GM19328 (cell line): ENCODE data around the gene ZNF267.
"Not testable (repeated sequence)": the region's sequence is repeated elsewhere in the genome, so short reads cannot be mapped to it uniquely, and the experiment has no call there.

ENCODE experiments used
- ATAC-seq: cut with Tn5 transposase; IDR thresholded peaks from one replicate; pipeline ENCODE4 v1.9.1; 2021; ENCODE audit warnings: mild to moderate bottlenecking, moderate library complexity; ENCODE audit not compliant: unreplicated experiment

ZNF267 gene

GRCh38 chr16:31873556-31874365, at the start of gene ZNF267:
Gene ZNF267 (plus strand): TSS chr16:31873807. CDS start chr16:31873967, 160 bp downstream.
- peak; percentile 42 for ATAC-seq

GRCh38 chr16:31833047-31833446, 40.6 kb upstream of the ZNF267 start:
- ATAC-seq: no peak

GRCh38 chr16:31836396-31836795, 37.2 kb upstream of the ZNF267 start:
- ATAC-seq: not testable (repeated sequence)

GRCh38 chr16:31842864-31843263, 30.7 kb upstream of the ZNF267 start:
- ATAC-seq: no peak

DNA sequence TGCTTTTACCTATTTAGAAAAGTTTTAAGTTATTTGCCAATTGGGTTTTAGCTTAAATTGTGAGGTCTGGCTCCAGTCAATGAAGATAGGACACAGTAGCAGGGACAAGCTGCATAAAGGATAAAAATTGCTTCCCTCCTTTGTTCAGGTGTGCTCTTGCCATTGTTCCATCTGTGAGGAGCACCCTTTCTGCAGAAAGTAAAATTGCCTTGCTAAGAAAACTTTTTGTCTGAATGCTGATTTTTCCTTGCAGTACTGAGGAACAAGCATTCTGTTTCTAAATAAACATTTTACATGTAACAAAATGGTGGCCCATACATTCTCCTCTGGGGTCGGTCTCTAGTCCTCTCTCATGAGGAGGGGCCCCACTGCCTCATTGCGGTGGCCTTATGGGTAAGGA, 25.0 kb upstream of the ZNF267 start:
- ATAC-seq: not testable (repeated sequence)

- no peak for ATAC-seq
These were observed 20.3 kb upstream of the ZNF267 start for GRCh38 chr16:31853291-31853690.

GRCh38 chr16:31860508-31860907, 13.1 kb upstream of the ZNF267 start:
- no peak for ATAC-seq

- no peak for ATAC-seq
These were observed 12.2 kb upstream of the ZNF267 start for GRCh38 chr16:31861455-31861854.

GRCh38 chr16:31862761-31863160, 10.8 kb upstream of the ZNF267 start:
- ATAC-seq: no peak

DNA sequence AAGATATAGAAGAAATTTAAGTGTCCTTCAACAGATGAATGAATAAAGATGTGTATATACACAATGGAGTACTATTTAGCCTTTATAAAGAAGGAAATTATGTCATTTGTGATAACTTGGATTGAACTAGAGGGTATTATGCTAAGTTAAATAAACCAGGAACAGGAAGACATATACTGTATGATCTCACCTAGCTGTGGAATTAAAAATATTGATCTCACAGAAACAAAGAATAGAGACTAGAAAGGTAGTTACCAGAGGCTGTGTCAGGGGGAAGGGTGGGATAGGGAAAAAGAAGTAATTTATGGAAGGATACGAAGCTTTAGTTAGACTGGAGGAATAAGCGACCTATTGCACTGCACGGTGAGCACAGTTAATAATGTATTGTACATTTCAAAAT, 5.4 kb upstream of the ZNF267 start:
- ATAC-seq: no peak

DNA sequence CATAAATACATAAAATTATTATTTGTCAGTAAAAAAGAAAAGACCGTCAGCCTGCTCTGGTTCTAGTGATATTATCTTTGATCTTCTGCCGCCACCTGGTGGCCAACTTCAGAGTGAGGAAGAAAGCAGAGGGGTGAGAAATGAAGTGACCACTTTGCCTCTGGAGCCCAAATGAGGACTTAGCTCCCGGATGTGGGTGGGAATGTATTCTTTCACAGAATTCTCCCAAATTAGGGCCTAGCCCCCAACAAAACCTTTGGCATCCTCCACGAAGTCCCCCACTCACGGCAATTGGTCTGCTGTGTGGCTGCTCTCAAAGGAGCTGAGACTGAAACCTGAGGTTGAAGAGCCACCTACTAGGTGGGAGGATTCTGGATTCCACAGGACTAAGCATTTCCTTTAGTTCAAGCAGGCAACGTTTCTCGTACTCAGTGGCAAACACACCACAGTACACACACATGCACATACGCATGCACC, 4.9 kb upstream of the ZNF267 start:
- peak; percentile 41 for ATAC-seq

- ATAC-seq: peak; percentile 38
These were observed 4.0 kb upstream of the ZNF267 start for GRCh38 chr16:31869511-31870201.

DNA sequence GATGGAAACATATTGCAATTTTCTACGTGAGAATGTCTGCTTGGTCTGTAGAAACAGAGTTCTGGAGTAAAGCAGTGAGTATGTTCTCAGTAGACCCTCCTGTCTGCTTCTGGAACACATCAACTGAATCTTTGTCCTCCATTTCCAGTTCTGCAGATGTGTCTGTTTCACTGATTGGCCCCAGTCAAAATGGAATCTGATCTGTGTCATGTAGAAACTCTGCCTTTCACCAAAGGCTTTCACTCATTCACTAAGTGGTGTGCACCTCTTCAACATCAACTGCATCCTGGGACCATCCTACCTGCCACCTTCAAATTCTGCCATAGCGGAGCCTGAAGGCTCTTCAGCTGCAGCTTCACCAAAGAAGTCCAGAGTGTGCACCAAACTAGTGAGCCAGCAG, 2.8 kb upstream of the ZNF267 start:
- ATAC-seq: no peak

DNA sequence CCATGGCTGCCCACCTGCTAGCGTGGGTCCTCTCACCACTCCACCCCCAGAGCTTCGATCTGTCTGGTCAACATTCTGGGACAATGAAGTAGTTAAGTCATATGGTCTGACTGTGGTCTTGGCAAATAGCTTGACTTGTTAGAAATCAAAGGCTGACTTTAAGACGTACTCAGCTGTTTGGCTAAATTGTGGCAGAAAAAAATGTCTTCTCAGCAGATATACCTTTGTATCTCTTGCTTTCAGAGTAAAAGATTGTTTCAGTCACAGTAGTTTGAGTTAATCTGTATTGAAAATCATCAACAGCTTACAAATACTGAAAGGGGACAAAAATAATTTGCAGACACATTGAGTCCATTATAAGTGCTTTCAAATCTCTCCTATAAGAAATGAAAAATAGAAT, 2.1 kb upstream of the ZNF267 start:
- ATAC-seq: no peak

- ATAC-seq: no peak
These were observed 1.4 kb upstream of the ZNF267 start for GRCh38 chr16:31872201-31872600.

GRCh38 chr16:31874366-31875111, 932 bp downstream of the ZNF267 start:
- ATAC-seq: no peak

DNA sequence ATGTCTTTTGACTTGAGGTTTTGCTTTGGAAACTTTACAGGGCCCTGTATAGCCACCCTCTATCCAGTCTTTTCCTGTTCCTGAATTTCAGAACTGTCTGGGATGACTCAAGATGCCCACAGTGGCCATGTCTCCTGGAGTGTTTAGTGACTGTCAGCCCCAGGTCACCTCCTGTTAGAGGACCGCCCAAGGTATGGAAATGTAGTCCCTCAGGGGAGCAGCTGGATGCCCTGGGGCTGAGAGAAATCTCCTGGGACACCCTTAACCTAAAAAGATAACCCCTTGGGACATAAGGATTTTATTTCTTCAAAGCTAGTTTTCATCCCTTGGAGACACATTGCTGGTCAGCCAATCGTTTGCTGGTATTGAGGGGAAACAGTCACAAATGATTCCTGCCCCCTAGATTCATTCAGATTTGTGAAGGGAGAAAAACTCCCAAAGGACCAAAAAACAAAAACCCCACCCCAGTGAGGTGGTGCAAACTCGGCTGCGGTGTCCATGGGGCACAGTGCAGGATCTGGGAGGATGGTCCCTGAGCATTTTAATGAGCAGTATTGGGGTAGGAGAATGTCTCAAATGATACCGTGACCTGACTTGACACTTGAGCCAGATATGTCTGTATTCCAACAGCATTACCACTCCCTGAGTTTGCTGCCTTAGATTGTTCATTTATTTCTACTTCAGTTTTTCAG, 1.7 kb downstream of the ZNF267 start:
- ATAC-seq: no peak

- no peak for ATAC-seq
These were observed 2.4 kb downstream of the ZNF267 start for GRCh38 chr16:31875928-31876547.

- peak; percentile 39 for ATAC-seq
These were observed 3.6 kb downstream of the ZNF267 start for GRCh38 chr16:31876951-31877828.
